Aorta (tissue), 5 donors: ENCODE results near the gene SV2B. TPM values are rescaled to one million over a fixed set of nuclear protein-coding genes. Genes with fewer than 3 reads are reported as not detected.

Source experiments
- ATAC-seq: fragments of 200-7000 bp; cut with Tn5 transposase; one replicate; pipeline ENCODE4 v1.9.1; 2022; ENCODE audit warnings: moderate library complexity; ENCODE audit not compliant: low FRiP score
- DNase-seq, 2 donors: peaks; one replicate each; pipeline ENCODE4 v3.0.0-alpha.2; 2020
- H3K27ac ChIP-seq, 2 donors: one replicate each; pipeline ENCODE4 v1.5.1; 2013; ENCODE audit warnings: low read length in 2 of 2, mild to moderate bottlenecking in 2 of 2, moderate library complexity in 2 of 2, control low read depth in 1 of 2, inconsistent platforms in 1 of 2, low read depth in 1 of 2
- H3K27me3 ChIP-seq, 2 donors: one replicate each; pipeline ENCODE4 v1.6.1; 2013; ENCODE audit warnings: control low read depth in 1 of 2, low read length in 1 of 2, mild to moderate bottlenecking in 1 of 2, moderate library complexity in 1 of 2; ENCODE audit not compliant: insufficient read depth in 2 of 2, control insufficient read depth in 1 of 2
- H3K36me3 ChIP-seq, 2 donors: one replicate each; pipeline ENCODE4 v1.6.1; 2013; ENCODE audit warnings: control low read depth in 1 of 2, low read length in 1 of 2, mild to moderate bottlenecking in 1 of 2; ENCODE audit not compliant: insufficient read depth in 2 of 2, control insufficient read depth in 1 of 2
- H3K4me1 ChIP-seq, 2 donors: one replicate each; pipeline ENCODE4 v1.6.1; 2013; ENCODE audit warnings: low read length in 2 of 2, control low read depth in 1 of 2, mild to moderate bottlenecking in 1 of 2, moderate library complexity in 1 of 2; ENCODE audit not compliant: insufficient read depth in 2 of 2, control insufficient read depth in 1 of 2
- H3K4me3 ChIP-seq, 2 donors: one replicate each; pipeline ENCODE4 v1.5.1; 2013; ENCODE audit warnings: low read length in 2 of 2, control low read depth in 1 of 2, mild to moderate bottlenecking in 1 of 2
- H3K9me3 ChIP-seq: one replicate; pipeline ENCODE4 v1.6.1; 2013; ENCODE audit warnings: mild to moderate bottlenecking, low read length; ENCODE audit not compliant: control insufficient read depth
- WGBS, 2 donors: extraction: QIAGEN DNeasy Blood & Tissue Kit; methylation state at CpG; one replicate each; pipeline ENCODE4 v1.1.7; 2013; 5-methylcytosine and 5-hydroxymethylcytosine counted together
- intact Hi-C, 2 donors: fragments of 100-400 bp; cut with DNase I; formaldehyde crosslinking; loops; one replicate each; pipeline versions ENCODE4 v1.14.2 to v1.15.0; 2022
- polyA plus RNA-seq, 2 donors: library from polyadenylated mRNA; stranded (reverse); fragments of 200-250 nt; gene quantifications; one replicate each; pipeline ENCODE4 v1.2.3, GENCODE V29; 2013
- total RNA-seq, 2 donors: library from RNA; stranded (reverse); fragmentation: NEBNext Ultra II Directional; extraction: Animal tissue kit (Norgen Biotek cat#: 25700); gene quantifications; one replicate each; pipeline ENCODE4 v1.2.1, GENCODE V29; 2021
- donor health status: healthy with polysubstance abuse.
- donor health status: Bipolar disorder and iron deficiency.
- donor health status: DM: no; HTN: no; CAD: no.
- donor health status: DM: no; HTN: no; CAD: no.
- donor health status: DM: yes; HTN: yes; CAD: no.

Gene SV2B
- total and polyA plus RNA-seq, 4 donors: 2.5 to 6.4 TPM; not detected in 2

DNA sequence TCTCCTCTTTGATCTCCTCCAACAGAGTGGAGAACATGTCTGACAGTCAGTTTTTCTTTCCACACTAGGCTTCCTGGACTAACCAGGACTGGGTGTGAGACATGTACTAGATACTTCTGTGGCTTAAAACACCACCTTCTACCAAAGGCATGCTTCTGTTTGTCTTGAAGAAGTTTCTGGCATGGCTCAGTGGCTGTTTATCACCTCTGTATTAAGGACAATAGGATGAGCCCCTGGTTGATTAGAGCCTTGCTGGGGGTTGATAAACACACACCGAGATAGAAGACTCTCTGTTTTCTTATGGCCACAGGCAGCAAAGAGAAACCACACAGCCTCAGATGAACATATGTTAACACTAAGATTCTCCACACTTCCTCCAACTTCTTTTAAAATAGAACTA lies 40.5 kb downstream of the SV2B start:
- Histone ChIP-seq H3K36me3 (no peaks in the 10 kb centered on the region), H3K9me3 (peaks cover 4% of the 10 kb centered on the region), H3K27me3 (no peaks in the 10 kb centered on the region), H3K27ac (no peak overlapping the region), H3K4me1 (no peaks in the 10 kb centered on the region), H3K4me3 (no peak overlapping the region)
- 62 to 67% methylated on average over 1 of the region's 1 CpG for WGBS, 2 donors
- ATAC-seq: no peak
- intact Hi-C loops: no loop called here
- DNase-seq: no peak

DNA sequence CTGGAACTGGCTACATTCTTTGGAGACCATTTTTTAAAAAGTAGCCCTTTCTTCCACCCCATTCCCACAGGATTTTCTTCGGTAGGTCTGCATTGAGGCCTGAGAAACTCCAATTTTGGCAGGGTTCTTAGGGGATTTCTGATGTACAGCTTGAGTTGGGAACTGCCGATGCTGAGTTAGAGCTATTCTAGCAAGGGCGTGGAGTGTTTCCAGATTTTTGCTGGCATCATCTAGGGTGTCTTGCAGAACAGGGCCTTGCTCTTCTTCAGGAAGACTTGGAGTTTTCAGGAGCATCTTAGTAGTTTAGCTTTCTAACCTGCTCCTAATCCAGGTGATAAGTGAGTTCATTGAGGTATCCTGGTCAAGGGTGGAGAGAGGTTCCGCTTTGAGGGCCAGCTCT lies 41.0 kb downstream of the SV2B start:
- Histone ChIP-seq H3K4me1 (no peaks in the 10 kb centered on the region), H3K9me3 (peaks cover 4% of the 10 kb centered on the region), H3K36me3 (no peaks in the 10 kb centered on the region), H3K27me3 (no peaks in the 10 kb centered on the region), H3K27ac (no peak overlapping the region), H3K4me3 (no peak overlapping the region)
- DNase-seq: no peak
- ATAC-seq: no peak
- WGBS, 2 donors: 67 to 71% methylated on average over 4 of the region's 4 CpGs
- intact Hi-C loops: no loop called here

DNA sequence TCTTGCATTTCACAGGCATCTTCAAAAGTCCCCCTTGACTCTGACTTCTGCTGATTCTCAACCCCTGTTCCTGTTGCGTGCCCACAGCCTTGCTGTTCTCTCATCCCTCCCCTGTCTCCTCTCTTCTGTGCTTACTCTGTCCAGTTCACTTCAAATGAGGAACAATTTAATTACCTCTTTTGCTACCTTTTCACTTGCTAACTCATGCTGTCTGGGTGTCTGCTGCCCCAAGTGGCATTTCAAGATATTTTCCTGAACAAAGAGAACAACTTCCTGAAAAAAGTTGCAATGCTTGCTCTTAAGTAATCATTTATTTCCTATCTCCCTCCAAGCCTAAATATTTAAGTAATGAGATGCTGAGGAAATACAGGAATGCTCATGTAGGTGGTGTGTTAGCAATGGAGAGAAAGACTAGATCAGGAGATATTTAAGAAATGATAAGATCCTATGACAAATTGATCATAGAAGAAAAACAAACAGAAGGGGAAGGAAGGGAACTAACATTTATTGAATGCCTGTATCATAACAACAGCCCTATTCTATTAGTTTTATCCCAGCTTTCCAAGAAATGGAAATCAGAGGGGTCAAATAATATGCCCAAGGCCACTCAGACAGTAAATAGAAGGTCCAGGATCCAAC lies 42.2 kb downstream of the SV2B start:
- 71 to 81% methylated on average over 1 of the region's 1 CpG for WGBS, 2 donors
- peaks cover 4% of the 10 kb centered on the region for H3K9me3 ChIP-seq
- intact Hi-C loops: no loop called here
- no peak overlapping the region for H3K4me3 ChIP-seq
- H3K27me3 ChIP-seq: peaks cover 0 to 1% of the 10 kb centered on the region in 2 donors
- H3K27ac ChIP-seq: no peak overlapping the region
- no peaks in the 10 kb centered on the region for H3K36me3 ChIP-seq
- DNase-seq: no peak
- H3K4me1 ChIP-seq: no peaks in the 10 kb centered on the region
- ATAC-seq: no peak

DNA sequence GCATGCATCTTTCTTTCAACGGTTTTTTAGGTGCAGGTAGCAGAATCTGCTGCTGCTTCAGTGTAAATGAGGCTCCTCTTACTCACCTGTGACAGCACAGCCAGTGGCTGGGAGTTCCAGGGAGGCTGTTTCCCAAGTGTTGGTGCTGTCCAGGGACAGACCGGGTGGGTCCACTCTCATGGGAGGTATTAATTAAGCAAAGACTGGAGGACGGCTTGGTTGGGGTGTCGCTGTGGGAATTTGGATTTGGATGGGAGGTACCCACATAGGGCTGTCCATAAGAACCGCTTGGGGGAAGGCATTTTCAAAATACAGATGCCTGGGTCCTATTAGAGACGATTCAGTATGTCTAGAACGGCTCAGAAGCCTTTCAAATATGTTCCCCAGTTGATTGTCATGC lies 42.9 kb downstream of the SV2B start:
- no peaks in the 10 kb centered on the region for H3K4me1 ChIP-seq
- no peak overlapping the region for H3K27ac ChIP-seq
- no peaks in the 10 kb centered on the region for H3K36me3 ChIP-seq
- no peak overlapping the region for H3K4me3 ChIP-seq
- intact Hi-C loops: no loop called here
- H3K27me3 ChIP-seq: peaks cover 0 to 1% of the 10 kb centered on the region in 2 donors
- no peak for ATAC-seq
- H3K9me3 ChIP-seq: peaks cover 4% of the 10 kb centered on the region
- 61 to 65% methylated on average over 7 of the region's 7 CpGs for WGBS, 2 donors
- DNase-seq: no peak

DNA sequence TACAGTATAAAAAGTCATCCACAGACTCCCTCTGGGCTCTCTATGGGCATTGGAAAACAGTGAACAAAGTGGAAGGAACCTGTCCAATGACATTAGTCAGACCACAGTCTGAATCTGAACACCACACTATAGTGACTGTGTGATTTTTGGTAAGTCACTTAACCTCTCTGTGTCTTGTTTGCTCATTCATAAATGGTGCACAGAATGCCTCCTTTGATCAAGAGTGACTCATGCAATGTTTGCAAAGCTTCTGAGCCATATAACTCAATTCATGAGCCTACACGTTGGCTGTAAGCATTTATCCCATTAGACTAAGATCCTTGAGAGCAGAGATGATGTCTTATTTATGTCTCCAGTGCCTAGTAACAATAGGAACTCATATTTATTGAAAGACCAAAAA lies 46.7 kb downstream of the SV2B start:
- no peak overlapping the region for H3K4me3 ChIP-seq
- ATAC-seq (no peak), DNase-seq (no peak)
- peaks cover 0 to 3% of the 10 kb centered on the region in 2 donors for H3K27me3 ChIP-seq
- WGBS, 2 donors: 69 to 70% methylated on average over 1 of the region's 1 CpG
- no peaks in the 10 kb centered on the region for H3K4me1 ChIP-seq
- intact Hi-C loops: no loop called here
- no peaks in the 10 kb centered on the region for H3K36me3 ChIP-seq
- H3K9me3 ChIP-seq: peaks cover 1% of the 10 kb centered on the region
- H3K27ac ChIP-seq: no peak overlapping the region

DNA sequence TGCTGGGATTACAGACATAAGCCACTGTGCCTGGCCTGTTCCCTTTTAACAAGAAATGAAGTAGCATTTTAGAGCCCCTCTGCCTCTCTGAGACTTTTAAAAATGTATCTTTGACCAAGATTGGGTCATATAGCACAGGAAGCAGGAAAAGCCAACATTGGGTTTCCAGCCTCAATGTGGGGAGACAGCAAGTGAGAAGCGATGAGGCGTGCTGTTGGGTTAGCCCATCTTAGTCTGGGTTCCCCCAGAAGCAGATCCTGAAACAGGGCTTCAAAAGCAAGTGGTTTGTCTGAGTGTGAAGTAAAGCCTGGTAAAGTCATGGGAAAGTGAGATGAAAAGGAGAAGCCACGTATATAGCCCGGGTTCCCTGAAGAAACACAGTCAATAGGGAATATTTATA lies 48.2 kb downstream of the SV2B start:
- Histone ChIP-seq H3K4me1 (no peaks in the 10 kb centered on the region), H3K9me3 (peaks cover 1% of the 10 kb centered on the region), H3K27ac (no peak overlapping the region), H3K27me3 (peaks cover 0 to 3% of the 10 kb centered on the region in 2 donors), H3K4me3 (no peak overlapping the region), H3K36me3 (no peaks in the 10 kb centered on the region)
- DNase-seq (no peak), ATAC-seq (no peak)
- intact Hi-C loops: no loop called here
- WGBS, 2 donors: 86 to 92% methylated on average over 4 of the region's 4 CpGs

DNA sequence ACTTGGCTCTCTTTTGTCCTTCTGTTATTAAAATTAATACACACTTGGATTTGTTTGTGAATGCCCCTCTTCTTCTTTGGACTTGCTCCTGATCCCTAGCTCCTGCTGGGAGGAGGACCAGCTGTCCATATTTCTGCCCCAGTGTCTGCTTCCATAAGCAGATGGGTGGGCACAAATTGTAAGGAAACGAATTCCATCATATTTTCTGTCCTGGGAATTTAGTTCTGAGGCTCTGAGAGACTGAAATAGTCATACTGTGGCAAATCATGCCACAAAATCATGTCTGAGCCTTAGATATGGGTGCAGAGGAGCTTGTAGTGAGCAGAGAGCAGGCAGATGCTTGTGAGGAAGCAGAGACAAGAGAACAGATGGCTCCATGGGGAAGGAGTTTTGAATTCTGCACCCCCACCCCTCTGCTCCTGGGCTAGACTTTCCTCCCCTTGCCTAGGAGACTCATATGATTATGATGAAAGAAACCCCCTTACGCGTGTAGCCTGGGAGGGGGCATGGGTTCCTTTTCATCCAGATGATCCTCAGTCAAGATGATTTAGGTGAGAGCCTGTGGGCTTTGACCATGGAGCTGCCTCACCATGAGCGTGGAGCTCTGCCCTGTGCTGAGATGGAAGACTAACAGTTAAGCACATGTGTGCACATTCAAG lies 50.6 kb downstream of the SV2B start:
- Histone ChIP-seq H3K9me3 (peaks cover 1% of the 10 kb centered on the region), H3K36me3 (no peaks in the 10 kb centered on the region), H3K27ac (no peak overlapping the region), H3K4me1 (no peaks in the 10 kb centered on the region), H3K4me3 (no peak overlapping the region), H3K27me3 (peaks cover 0 to 3% of the 10 kb centered on the region in 2 donors)
- intact Hi-C loops: no loop called here
- no peak for DNase-seq
- no peak for ATAC-seq
- 31 to 46% methylated on average over 4 of the region's 4 CpGs for WGBS, 2 donors

DNA sequence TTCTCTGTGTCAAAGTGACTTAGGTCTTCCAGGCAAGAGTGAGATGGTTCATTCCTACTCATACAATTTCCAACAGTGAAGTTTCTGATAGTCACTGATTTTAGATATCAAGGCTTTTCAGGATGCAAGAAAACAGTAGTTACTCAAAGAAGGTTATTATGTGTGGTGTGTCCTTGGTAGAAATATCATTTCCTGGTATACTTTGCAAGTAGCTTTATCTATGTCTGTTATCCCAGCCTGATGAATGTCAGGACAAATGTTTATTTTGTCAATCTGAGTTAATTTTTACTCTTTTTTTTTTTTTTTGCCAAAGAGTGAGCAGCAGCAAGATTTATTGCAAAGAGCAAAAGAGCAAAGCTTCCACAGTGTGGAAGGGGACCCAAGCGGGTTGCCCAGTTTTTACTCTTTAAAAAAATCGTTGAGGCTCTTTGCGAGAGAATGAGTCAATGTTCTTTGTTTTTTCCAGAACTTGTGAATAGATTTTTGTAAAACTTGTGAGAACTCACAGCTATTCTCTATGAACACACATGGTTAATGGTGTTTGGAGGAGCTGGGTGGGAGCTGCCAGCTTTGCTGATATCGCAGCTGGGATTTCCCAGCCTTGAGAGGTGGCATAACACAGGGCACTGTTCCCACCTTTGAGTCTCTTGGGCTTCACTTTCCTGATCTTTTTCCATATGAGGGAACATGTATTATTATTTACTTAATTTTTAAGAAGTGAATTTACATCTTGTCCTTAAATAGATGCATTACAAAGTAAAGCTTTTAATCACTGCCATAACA lies 51.9 kb downstream of the SV2B start:
- H3K4me1 ChIP-seq: no peaks in the 10 kb centered on the region
- peaks cover 1% of the 10 kb centered on the region for H3K9me3 ChIP-seq
- no peak overlapping the region for H3K27ac ChIP-seq
- WGBS, 2 donors: 14 to 19% methylated on average over 4 of the region's 4 CpGs
- no peak overlapping the region for H3K4me3 ChIP-seq
- ATAC-seq: no peak
- peaks cover 0 to 1% of the 10 kb centered on the region in 2 donors for H3K27me3 ChIP-seq
- intact Hi-C loops: no loop called here
- no peak for DNase-seq
- no peaks in the 10 kb centered on the region for H3K36me3 ChIP-seq
